KOPT-K1 (cell line): ENCODE data around the gene KCNJ8.
"Not testable (repeated sequence)": the region's sequence is repeated elsewhere in the genome, so short reads cannot be mapped to it uniquely, and the experiment has no call there.

Experiments
- H3K27ac ChIP-seq: fragments of 200-600 bp; sonication (generic); 2 replicates; pipeline ENCODE4 v1.5.1; 2016; ENCODE audit warnings: antibody characterized with exemption, mild to moderate bottlenecking, low read depth, low read length; ENCODE audit not compliant: poor library complexity, severe bottlenecking
- H3K36me3 ChIP-seq: fragments of 200-600 bp; sonication (generic); 2 replicates; pipeline ENCODE4 v1.5.1; 2017; ENCODE audit warnings: antibody characterized with exemption, mild to moderate bottlenecking, low read length, moderate library complexity; ENCODE audit not compliant: insufficient read depth
- H3K9me3 ChIP-seq: fragments of 200-600 bp; sonication (generic); 2 replicates; pipeline ENCODE4 v1.5.1; 2017; ENCODE audit warnings: antibody characterized with exemption, low read length, mild to moderate bottlenecking; ENCODE audit not compliant: insufficient read depth, poor library complexity, severe bottlenecking

KCNJ8 gene

DNA sequence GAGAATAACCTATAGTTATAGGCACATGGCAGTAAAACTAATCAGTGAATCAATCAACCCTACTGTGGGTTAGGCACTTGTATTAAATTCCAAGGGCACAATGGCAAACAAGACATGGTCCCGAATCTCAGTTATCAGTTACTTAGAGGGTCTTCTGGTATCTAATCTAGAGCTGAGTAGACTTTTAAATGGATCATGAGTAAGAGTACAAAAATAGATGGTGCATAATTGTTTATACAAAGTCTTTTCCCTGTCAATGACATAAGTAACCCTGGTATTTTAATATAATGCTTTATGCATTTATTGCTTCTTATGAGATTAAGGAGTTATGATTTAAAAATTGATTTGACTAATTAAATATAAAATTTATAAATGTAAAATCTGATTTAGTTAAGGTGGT lies 23.0 kb upstream of the KCNJ8 start:
- H3K9me3 ChIP-seq, result no peaks in the 10 kb centered on the region
- no peak overlapping the region for H3K27ac ChIP-seq
- H3K36me3 ChIP-seq, result no peaks in the 10 kb centered on the region

DNA sequence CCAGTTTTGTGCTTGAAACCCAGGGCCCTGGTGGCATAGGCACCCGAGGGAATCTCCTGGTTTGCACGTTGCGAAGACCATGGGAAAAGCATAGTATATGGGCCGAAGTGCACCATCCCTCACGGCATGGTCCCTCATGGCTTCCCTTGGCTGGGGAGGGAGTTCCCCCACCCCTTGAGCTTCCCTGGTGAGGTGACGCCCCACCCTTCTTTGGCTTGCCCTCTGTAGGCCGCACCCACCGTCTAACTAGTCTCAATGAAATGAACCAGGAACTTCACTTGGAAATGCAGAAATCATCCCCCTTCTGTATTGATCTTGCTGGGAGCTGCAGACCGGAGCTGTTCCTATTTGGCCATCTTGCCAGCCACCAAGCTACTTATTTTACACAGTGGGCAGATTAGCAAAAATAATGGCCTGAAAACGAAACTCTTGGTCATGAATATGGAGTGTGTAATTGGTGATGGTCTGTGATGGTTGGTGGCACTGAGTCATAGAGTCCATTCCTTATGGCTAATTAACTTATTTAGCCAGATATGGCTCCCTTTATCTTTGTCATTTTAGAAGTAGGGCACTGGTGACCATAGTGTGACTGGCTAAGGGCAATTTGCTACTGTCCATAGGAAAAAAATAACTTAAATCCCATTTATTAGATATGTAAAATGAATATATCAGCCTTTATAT lies 21.3 kb upstream of the KCNJ8 start:
- H3K36me3 ChIP-seq, result no peaks in the 10 kb centered on the region
- no peaks in the 10 kb centered on the region for H3K9me3 ChIP-seq

DNA sequence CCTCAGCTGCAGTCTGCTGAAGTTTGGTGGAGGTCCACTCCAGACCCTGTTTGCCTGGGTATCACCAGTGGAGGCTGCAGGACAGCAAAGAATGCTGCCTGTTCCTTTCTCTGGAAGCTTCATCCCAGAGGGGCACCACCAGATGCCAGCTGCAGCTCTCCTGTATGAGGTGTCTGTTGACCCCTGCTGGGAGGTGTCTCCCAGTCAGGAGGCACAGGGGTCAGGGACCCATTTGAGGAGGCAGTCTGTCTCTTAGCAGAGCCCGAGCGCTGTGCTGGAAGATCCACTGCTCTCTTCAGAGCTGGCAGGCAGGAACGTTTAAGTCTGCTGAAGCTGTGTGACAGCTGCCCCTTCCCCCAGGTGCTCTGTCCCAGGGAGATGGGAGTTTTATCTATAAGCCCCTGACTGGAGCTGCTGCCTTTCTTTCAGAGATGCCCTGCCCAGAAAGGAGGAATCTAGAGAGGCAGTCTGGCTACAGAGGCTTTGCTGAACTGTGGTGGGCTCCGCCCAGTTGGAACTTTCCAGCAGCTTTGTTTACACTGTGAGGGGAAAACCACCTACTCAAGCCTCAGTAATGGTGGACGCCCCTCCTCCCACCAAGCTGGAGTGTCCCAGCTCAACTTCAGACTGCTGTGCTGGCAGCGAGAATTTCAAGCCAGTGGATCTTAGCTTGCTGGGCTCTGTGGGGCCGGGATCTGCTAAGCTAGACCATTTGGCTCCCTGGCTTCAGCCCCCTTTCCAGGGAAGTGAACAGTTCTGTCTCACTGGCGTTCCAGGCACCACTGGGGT lies 20.5 kb upstream of the KCNJ8 start:
- not testable (repeated sequence) for H3K36me3 ChIP-seq, H3K9me3 ChIP-seq, H3K27ac ChIP-seq

More for the DNA sequence above, 21.3 kb upstream of the KCNJ8 start:
- no peak overlapping the region for H3K27ac ChIP-seq

DNA sequence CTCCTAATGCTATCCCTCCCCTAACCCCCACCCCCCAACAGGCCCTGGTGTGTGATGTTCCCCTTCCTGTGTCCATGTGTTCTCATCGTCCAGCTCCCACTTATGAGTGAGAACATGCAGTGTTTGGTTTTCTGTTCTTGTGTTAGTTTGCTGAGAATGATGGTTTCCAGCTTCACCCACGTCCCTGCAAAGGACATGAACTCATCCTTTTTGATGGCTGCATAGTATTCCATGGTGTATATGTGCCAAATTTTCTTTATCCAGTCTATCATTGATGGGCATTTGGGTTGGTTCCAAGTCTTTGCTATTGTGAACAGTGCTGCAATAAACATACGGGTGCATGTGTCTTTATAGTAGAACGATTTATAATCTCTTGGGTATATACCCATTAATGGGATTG lies 15.2 kb upstream of the KCNJ8 start:
- not testable (repeated sequence) for H3K27ac ChIP-seq, H3K9me3 ChIP-seq, H3K36me3 ChIP-seq

DNA sequence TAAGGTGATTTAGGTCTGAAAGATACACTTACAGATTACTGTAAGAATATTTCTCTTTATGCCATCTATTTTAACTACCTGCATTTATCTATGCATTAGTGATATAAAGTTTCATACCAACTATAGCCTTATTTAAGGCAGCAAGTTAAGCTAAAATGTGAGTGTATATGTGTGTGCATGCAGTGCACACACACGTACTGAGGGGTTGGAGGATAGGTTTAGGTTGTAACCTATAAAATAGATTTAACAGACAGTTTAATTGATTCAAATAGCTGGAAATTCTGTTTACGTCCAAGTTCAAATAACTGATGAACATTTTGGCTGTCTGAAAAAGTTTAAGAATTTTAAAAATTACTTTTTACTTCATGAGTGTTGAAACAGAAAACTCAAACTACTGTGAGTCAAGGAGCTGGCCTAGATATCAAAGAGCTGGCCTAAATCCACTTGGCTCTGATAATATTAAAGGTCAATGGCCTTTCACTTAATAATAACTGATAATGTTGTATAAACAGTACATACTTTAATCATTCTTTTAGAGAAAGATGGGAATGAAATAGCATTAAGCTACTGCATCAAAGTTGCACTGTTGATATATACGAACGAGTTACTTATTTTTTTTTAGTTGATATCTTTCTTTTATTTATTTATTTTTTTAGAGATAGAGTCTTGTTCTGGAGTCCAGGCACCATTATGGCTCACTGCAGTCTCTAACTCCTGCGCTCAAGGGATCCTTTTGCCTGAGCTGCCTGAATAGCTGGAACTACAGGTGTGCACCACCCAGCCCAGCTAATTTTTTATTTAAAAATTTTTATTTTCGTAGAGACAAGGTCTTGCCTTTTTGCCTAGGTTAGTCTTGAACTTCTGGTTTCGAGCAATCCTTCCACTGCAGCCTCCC lies 13.8 kb upstream of the KCNJ8 start:
- no peaks in the 10 kb centered on the region for H3K36me3 ChIP-seq

DNA sequence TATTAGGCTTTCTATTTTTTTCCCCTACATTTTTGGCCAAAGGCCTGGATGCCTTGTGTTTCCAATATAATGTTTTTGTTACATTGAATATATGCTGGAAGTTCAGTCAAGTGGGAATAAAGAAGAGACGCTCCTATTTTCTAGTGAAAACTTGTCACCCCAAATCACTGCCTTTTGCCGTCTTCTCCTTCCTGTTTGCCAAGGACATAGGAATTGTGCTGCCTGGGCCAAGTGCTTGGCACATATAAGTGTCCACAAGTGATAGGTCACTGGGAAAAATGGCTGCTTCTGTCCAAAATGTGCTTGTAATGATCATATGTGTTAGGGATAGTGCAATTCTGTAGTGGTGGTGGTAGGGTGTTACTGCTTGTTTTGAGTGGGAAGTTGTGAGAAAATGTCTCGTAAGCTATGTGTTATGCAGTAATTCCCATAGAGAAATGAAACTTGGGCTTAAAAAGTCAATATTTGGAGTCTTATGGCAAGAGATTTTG lies 11.6 kb upstream of the KCNJ8 start:
- Histone ChIP-seq H3K9me3 (no peaks in the 10 kb centered on the region), H3K27ac (no peak overlapping the region), H3K36me3 (no peaks in the 10 kb centered on the region)

More for the DNA sequence above, 13.8 kb upstream of the KCNJ8 start:
- no peaks in the 10 kb centered on the region for H3K9me3 ChIP-seq
- no peak overlapping the region for H3K27ac ChIP-seq

DNA sequence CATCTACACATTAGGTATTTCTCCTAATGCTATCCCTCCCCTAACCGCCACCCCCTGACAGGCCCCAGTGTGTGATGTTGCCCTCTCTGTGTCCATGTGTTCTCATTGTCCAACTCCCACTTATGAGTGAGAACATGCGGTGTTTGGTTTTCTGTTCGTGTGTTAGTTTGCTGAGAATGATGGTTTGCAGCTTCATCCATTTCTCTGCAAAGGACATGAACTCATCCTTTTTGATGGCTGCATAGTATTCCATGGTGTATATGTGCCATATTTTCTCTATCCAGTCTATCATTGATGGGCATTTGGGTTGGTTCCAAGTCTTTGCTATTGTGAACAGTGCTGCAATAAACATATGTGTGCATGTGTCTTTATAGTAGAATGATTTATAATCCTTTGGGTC lies 8.2 kb upstream of the KCNJ8 start:
- H3K36me3 ChIP-seq, H3K9me3 ChIP-seq, H3K27ac ChIP-seq: not testable (repeated sequence)

DNA sequence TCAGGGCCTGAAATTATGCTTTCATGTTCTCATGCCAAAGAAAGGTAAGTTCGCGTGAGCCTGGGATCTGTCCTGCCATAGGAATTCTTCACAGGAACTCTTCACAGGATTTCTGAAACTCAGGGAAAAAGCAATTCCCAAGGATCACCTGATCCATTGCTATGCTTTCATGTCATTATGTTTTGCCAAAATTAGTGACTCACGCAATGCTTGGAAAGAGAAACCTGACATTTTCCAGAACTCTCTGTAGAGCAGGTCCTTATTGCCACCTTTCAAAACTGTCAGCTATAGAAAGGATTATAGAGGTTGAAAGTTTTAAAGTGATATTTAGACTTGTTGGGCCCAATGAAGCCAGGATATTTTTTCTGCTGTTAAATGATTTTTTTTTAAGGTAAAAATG lies 6.3 kb upstream of the KCNJ8 start:
- no peaks in the 10 kb centered on the region for H3K9me3 ChIP-seq
- H3K27ac ChIP-seq, result no peak overlapping the region
- no peaks in the 10 kb centered on the region for H3K36me3 ChIP-seq

DNA sequence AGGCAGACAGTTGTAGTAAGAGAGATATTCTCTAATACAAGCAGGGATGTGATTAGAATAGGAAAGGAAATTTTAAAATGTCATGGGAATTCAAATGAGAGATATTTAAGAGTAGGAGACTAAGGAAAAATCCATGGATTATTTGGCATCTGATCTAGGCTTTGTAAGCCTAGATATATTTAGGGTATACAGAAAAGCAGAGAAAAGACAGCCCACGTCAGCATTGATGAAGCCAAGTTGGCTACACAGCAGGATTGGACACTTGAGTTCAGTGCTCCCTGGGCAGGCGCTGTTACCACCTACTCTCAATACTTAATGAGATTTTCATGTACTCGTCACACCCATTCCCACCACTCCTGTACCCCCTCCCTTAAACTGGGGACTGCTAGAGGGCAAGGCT lies 1.7 kb upstream of the KCNJ8 start:
- H3K9me3 ChIP-seq, result no peaks in the 10 kb centered on the region
- no peak overlapping the region for H3K27ac ChIP-seq
- H3K36me3 ChIP-seq, result no peaks in the 10 kb centered on the region

DNA sequence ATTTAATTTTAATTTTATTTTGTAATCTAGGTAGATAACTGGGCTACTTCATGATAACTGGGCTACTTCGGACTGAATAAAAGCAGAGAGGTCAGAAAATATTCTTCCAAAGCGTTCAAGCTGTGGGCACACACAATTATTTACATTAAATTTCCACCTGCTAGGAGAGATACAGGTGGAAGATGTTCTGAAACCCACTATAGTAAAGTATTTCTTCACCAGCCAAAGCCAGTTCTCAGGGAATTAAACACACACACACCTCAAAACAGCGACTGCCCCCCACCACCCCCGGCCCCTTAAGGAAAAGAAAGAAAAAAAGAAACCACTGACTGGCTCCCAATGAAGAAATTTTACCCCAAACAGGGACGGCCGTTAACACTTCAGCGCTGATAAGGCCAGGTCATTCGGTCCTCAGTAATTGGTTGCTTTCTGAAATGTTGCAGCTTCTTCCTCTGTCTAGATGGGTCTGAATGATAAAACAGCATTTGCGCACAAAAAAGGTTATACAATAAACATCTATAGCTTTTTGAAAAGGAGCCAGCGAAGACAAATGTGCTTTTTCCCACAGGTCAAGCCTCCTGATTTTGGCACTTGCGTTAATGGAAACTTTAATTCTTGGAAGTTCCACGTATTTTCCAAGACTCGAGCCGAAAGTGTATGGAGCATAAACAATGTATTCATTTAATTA lies 771 bp upstream of the KCNJ8 start:
- H3K27ac ChIP-seq, result no peak overlapping the region
- no peaks in the 10 kb centered on the region for H3K9me3 ChIP-seq
- H3K36me3 ChIP-seq, result no peaks in the 10 kb centered on the region

DNA sequence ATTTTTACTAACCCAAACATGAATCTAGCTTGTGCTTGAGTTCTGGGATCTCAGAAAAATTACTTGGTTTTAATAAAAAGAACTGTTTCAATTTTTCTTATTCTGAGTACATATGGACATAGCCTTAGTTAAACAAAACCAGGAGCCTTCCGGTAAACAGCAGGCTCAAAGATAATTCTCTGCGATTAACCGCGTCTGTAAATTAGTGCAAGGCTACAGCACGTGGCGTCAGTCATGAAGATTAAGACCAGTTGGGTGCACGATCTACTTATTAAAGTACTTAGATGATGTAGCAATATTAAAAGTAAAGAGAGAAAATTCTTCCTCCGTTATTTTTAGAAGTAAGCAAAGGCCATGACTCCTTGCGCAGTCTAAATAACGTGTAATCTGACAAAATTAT lies 700 bp downstream of the KCNJ8 start:
- Histone ChIP-seq H3K36me3 (no peaks in the 10 kb centered on the region), H3K9me3 (no peaks in the 10 kb centered on the region), H3K27ac (no peak overlapping the region)

DNA sequence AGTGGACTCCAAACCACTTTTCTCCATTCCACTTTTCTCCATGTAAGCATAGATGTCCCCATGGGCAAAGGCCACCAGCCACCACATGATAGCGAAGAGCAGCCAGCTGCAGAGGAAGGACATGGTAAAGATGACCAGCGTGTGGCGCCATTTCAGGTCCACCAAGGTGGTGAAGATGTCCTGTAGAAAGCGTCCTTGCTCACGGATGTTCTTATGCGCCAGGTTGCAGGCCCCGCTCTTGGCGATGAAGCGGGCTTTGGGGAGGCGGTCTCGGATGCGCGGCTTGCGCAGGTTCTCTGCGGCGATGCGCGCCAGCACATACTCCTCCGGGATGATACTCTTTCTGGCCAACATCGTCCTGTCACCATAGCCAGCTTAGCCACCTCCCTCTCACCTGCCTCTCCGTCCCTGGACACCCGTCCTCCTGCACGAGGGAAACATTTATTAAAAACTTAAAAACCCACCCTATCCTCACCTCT lies 1.2 kb downstream of the KCNJ8 start:
- Histone ChIP-seq H3K9me3 (no peaks in the 10 kb centered on the region), H3K27ac (no peak overlapping the region), H3K36me3 (no peaks in the 10 kb centered on the region)

DNA sequence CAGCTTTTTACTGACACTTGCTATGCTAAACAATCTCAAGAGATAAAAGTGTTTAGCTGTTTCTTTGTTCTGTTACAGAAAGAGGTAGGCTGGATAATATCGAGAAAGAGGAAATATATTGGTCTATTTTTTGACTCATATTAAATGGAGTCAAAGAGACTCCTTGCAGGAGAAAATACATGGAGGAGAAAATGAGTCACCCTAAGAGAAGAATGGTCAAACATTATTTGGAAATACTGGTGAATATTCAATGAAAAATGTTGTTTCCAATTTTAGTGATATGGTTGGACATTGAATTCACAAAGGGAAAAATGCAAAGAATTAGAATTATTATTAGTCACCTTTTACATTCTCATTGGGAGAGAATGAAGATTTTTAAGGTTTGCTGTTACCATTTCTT lies 3.2 kb downstream of the KCNJ8 start:
- Histone ChIP-seq H3K36me3 (no peaks in the 10 kb centered on the region), H3K9me3 (no peaks in the 10 kb centered on the region), H3K27ac (no peak overlapping the region)

DNA sequence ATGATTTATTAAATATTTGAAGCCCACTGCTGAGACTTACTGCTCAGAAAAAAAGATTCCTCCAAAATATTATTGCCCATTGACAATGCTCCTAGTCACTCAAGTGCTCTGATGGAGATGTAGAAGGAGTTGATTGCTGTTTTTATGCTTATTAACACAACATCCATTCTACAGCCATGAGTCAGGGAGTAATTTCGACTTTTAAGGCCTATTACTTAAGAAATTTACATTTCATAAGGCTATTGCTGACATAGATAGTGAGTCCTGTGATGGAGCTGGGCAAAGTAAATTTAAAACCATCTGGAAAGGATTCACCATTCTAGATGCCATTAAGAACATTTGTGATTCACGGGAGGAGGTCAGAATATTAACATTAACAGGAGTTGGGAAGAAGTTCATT lies 5.2 kb downstream of the KCNJ8 start:
- Histone ChIP-seq H3K27ac (no peak overlapping the region), H3K36me3 (no peaks in the 10 kb centered on the region), H3K9me3 (no peaks in the 10 kb centered on the region)
